GM15510 (cell line): Measurements from ENCODE around the gene LIN52.

Experiments
- POLR2A ChIP-seq: IDR thresholded peaks from 3 replicates; pipeline ENCODE4 v1.6.1; 2011; ENCODE audit warnings: borderline replicate concordance; ENCODE audit not compliant: insufficient read length; ENCODE audit errors: extremely low read depth

LIN52 gene

DNA sequence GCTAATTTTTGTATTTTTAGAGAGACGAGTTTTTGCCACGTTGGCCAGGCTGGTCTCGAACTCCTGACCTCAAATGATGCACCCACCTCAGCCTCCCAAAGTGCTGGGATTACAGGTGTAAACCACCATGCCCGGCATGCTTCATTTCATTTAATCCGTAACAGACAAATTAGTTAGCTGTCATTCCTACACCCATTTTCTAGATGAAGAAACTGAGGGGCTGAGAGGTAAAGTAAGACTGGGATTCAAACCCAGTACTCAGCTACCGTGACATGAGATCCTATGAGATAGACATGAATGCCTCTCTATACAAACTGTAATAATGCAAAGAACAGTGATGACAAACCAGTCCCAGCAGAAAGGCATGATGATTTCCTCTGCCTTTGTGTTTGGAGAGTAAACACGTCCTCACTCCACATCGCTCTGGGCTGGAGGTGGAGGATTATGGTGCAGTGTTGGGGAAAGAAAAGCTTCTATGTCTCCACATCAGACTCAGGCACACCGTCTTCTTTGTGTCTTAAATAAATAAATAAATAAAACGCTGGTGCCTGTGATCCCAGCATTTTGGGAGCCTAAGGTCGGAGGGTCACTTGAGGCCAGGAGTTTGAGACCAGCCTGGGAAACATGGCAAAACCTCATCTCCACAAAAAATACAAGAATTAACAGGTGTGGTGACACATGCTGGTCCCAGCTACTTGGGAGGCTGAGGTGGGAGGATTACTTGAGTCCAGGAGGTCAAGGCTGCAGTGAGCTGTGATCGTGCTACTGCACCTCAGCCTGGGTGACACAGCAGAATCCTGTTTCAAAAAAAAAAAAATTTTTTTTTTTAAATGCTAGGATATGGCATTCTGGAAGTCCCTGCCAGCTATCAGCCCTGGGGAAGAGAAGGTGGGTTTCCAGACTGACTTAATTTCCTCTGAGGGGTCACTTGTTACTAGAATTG, 164.9 kb downstream of the LIN52 start:
- no peak for TF ChIP-seq POLR2A
